Spleen (tissue), 11 donors: ENCODE results near the gene NDUFB11. TPM values are rescaled to one million over a fixed set of nuclear protein-coding genes. Genes with fewer than 3 reads are reported as not detected.

Source experiments
- DNase-seq: peaks from one replicate; pipeline ENCODE4 v3.0.0-alpha.2; 2020
- H3K27ac ChIP-seq, 8 donors: fragments of 200-600 bp; sonication (generic) in 7 of 8; 1 replicate in 4 of 8; 2 replicates in 4 of 8; pipeline versions ENCODE4 v1.5.0 to v1.8.0; 2016 to 2021; ENCODE audit warnings: inconsistent platforms in 4 of 8, mild to moderate bottlenecking in 4 of 8, moderate library complexity in 1 of 8
- H3K27me3 ChIP-seq, 7 donors: fragments of 200-600 bp; sonication (generic) in 6 of 7; replicated peaks in 1 of 7; 1 replicate in 4 of 7; 2 replicates in 3 of 7; pipeline versions ENCODE4 v1.5.0 to v1.8.0; 2016 to 2021; ENCODE audit warnings: inconsistent platforms in 3 of 7, mild to moderate bottlenecking in 1 of 7
- H3K36me3 ChIP-seq, 6 donors: fragments of 200-600 bp; sonication (generic) in 5 of 6; 1 replicate in 4 of 6; 2 replicates in 2 of 6; pipeline versions ENCODE4 v1.5.0 to v1.8.0; 2016 to 2021; ENCODE audit warnings: inconsistent platforms in 2 of 6
- H3K4me1 ChIP-seq, 6 donors: fragments of 200-600 bp; sonication (generic) in 5 of 6; 1 replicate in 3 of 6; 2 replicates in 3 of 6; pipeline versions ENCODE4 v1.5.0 to v1.8.0; 2016 to 2021; ENCODE audit warnings: inconsistent platforms in 3 of 6
- H3K4me3 ChIP-seq, 8 donors: fragments of 200-600 bp; sonication (generic) in 7 of 8; 1 replicate in 4 of 8; 2 replicates in 4 of 8; pipeline versions ENCODE4 v1.5.0 to v1.8.0; 2016 to 2021; ENCODE audit warnings: inconsistent platforms in 4 of 8, mild to moderate bottlenecking in 4 of 8, moderate library complexity in 2 of 8
- H3K9me3 ChIP-seq, 8 donors: fragments of 200-600 bp; sonication (generic) in 7 of 8; 1 replicate in 4 of 8; 2 replicates in 4 of 8; pipeline versions ENCODE4 v1.5.0 to v1.8.0; 2016 to 2021; ENCODE audit warnings: inconsistent platforms in 4 of 8
- POLR2A ChIP-seq, 3 donors: fragments of 450-650 bp; IDR thresholded peaks; one replicate each; pipeline ENCODE4 v1.5.1; 2017; ENCODE audit warnings: antibody characterized with exemption in 3 of 3, mild to moderate bottlenecking in 1 of 3
- POLR2AphosphoS5 ChIP-seq, 3 donors: sonication (generic); formaldehyde crosslinking; IDR thresholded peaks; one replicate each; pipeline ENCODE4 v1.5.1; 2017; ENCODE audit warnings: antibody characterized with exemption in 3 of 3
- WGBS, 5 donors: extraction: QIAGEN DNeasy Blood & Tissue Kit in 3 of 5; methylation state at CpG; one replicate each; pipeline versions ENCODE4 v1.1.5 to v1.1.7; 2013 to 2018; 5-methylcytosine and 5-hydroxymethylcytosine counted together
- intact Hi-C: fragments of 100-400 bp; cut with DNase I; formaldehyde crosslinking; loops from one replicate; pipeline ENCODE4 v1.15.0; 2023; ENCODE audit warnings: low total_unique reads
- polyA plus RNA-seq, 3 donors: library from polyadenylated mRNA; stranded (reverse); fragments of 200-250 nt; gene quantifications; one replicate each; pipeline ENCODE4 v1.2.1, GENCODE V29; 2013
- total RNA-seq, 7 donors: library from RNA; depleted of rRNA in 3 of 7; stranded (reverse); fragments of >200 nt in 3 of 7; fragmentation: NEBNext Ultra II Directional in 4 of 7; extraction: Animal tissue kit (Norgen Biotek cat#: 25700) in 4 of 7; gene quantifications; one replicate each; pipeline versions ENCODE4 v1.1.0 to v1.2.1, GENCODE V29; 2016 to 2021
- TF ChIP-seq, protein P1 (sequence below), 11 experiments: fragments of 200-600 bp in 7 of 11; fragments of 450-650 bp in 4 of 11; sonication (generic) in 4 of 11; IDR thresholded peaks in 8 of 11; conservative IDR thresholded peaks in 3 of 11; 1 replicate in 7 of 11; 2 replicates in 4 of 11; pipeline versions ENCODE4 v1.4.0 to v1.8.0; 2016 to 2021; ENCODE audit warnings: antibody characterized with exemption in 11 of 11, inconsistent platforms in 4 of 11, mild to moderate bottlenecking in 1 of 11
- donor health status: healthy with polysubstance abuse.
- donor health status: DM: no; HTN: no; CAD: no; lungs with moderate emphysema.
- donor health status: DM: no; HTN: no; CAD: no.
- donor health status: Bipolar disorder and iron deficiency.
- donor health status: healthy.
- donor health status: DM: no; HTN: no; CAD: no.
- donor health status: DM: yes; HTN: yes; CAD: no.

The NDUFB11 gene
- total and polyA plus RNA-seq, 10 donors = 42.7 to 88.7 (median 53.2) TPM

DNA sequence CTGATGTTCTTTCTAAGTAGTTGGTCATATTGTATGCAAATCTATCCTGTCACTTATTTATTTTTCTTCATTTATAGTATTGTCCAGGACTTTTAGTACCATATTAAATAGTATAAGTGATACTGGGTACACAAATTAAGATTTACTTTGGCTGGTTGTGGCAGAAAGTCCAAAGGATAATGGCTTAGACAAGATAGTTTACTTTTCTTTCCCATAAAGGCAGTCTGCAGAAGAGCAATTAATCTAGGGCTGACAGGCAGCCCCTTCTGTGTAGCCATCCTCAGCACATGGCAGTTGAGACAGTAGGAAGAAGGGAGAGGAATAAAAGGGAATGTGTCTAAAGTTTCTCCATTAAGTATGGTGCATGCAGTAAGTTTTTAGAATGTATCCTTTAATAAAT, 6.9 kb upstream of the NDUFB11 start:
- no peak overlapping the region for H3K27ac ChIP-seq
- peaks cover 0 to 20% (median 10%) of the 10 kb centered on the region in 6 donors for H3K4me1 ChIP-seq
- TF ChIP-seq POLR2A (IDR thresholded peaks at IDR 0.05) (no peak), POLR2AphosphoS5 (IDR thresholded peaks at IDR 0.05) (no peak)
- TF ChIP-seq, protein P1, sequence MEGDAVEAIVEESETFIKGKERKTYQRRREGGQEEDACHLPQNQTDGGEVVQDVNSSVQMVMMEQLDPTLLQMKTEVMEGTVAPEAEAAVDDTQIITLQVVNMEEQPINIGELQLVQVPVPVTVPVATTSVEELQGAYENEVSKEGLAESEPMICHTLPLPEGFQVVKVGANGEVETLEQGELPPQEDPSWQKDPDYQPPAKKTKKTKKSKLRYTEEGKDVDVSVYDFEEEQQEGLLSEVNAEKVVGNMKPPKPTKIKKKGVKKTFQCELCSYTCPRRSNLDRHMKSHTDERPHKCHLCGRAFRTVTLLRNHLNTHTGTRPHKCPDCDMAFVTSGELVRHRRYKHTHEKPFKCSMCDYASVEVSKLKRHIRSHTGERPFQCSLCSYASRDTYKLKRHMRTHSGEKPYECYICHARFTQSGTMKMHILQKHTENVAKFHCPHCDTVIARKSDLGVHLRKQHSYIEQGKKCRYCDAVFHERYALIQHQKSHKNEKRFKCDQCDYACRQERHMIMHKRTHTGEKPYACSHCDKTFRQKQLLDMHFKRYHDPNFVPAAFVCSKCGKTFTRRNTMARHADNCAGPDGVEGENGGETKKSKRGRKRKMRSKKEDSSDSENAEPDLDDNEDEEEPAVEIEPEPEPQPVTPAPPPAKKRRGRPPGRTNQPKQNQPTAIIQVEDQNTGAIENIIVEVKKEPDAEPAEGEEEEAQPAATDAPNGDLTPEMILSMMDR (IDR thresholded peaks at IDR 0.05 in 8 of 11, conservative IDR thresholded peaks at IDR 0.05 in 3 of 11) = no peak
- H3K9me3 ChIP-seq = no peaks in the 10 kb centered on the region
- peaks cover 0 to 64% (median 7%) of the 10 kb centered on the region in 6 donors for H3K36me3 ChIP-seq
- no peak overlapping the region for H3K4me3 ChIP-seq
- H3K27me3 ChIP-seq = no peaks in the 10 kb centered on the region
- intact Hi-C loops = no loop called here
- DNase-seq = no peak

DNA sequence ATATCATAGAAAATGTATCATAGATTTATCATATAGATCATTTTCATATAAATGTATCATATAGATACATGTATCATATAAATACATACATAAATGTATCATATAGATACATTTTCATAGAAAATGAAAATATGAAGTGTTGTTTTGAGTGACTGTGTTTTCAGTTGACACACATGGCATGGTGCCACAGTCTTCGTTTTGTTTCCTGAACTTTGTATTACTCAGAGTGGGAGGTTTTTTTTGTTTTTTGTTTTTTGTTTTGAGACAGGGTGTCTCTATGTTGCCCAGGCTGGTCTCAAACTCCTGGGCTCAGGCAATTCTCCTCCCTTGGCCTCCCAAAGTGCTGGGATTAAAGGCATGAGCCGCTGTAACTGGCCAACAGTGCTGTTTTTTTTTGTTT, 4.4 kb upstream of the NDUFB11 start:
- Histone ChIP-seq H3K4me1 (peaks cover 0 to 28% (median 16%) of the 10 kb centered on the region in 6 donors), H3K36me3 (peaks cover 0 to 41% (median 3%) of the 10 kb centered on the region in 6 donors), H3K9me3 (no peaks in the 10 kb centered on the region), H3K4me3 (no peak overlapping the region), H3K27ac (no peak overlapping the region), H3K27me3 (no peaks in the 10 kb centered on the region)
- DNase-seq = no peak
- intact Hi-C loops = no loop called here
- WGBS, 5 donors = 55 to 74% (median 60%) methylated on average over 2 of the region's 2 CpGs
- TF ChIP-seq POLR2AphosphoS5 (IDR thresholded peaks at IDR 0.05) = no peak
- TF ChIP-seq, protein P1 (IDR thresholded peaks at IDR 0.05 in 8 of 11, conservative IDR thresholded peaks at IDR 0.05 in 3 of 11) = no peak
- TF ChIP-seq POLR2A (IDR thresholded peaks at IDR 0.05) = no peak

DNA sequence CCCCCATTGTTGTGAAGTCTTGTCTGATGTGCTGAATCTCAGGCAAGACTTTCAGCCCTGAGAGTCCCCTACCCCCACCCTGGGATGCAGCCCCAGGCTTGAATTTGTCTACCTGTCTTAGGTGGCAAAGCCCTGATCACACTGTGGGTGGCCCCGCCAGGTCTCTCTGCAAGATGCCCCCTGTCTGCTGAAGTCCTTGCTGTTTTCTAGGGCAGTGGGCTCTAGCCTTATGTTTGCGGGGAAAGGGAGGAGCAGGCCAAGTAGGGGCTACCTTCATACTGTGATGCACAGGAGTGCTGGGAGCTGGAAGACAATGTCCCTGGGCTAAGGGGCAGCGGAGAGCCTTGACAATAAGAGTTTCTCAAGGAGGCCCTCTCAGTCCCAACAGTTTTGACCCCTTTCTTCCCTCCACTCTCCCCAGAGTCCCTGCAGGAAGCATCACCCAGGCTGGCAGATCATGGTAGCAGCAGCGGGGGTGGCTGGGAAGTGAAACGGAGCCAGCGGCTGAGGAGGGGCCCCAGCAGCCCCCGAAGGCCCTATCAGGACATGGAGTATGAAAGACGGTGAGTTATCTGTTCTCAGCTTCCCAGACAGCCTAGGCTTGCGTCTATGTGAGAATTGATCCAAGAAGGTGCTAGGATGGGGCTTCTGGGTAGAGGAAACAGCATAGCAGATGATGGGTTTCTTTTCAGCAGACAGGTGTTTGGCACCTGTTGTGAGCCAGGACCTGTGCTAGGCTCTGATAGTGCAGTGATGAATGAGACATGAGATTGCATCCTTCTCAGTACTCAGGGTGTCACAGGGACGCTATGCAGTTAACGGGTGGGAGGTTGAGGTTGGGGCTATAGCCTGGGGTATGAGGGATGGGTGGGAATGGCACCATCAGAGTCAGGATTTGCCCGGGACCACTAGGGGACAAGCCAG, 2.7 kb upstream of the NDUFB11 start:
- intact Hi-C loops = no loop called here
- peaks cover 0 to 37% (median 3%) of the 10 kb centered on the region in 6 donors for H3K36me3 ChIP-seq
- no peaks in the 10 kb centered on the region for H3K27me3 ChIP-seq
- peak overlapping the region in 3 of 8 donors; percentile 94 to 96 (median 94) for H3K27ac ChIP-seq
- TF ChIP-seq, protein P1 (IDR thresholded peaks at IDR 0.05 in 8 of 11, conservative IDR thresholded peaks at IDR 0.05 in 3 of 11) = no peak
- TF ChIP-seq POLR2AphosphoS5 (IDR thresholded peaks at IDR 0.05) = no peak
- TF ChIP-seq POLR2A (IDR thresholded peaks at IDR 0.05) = no peak
- H3K4me3 ChIP-seq = peak overlapping the region in 3 of 8 donors; percentile 56 to 72 (median 65)
- 77 to 91% (median 85%) methylated on average over 8 to 12 of the region's 12 CpGs for WGBS, 5 donors
- DNase-seq = peak; percentile 73
- H3K9me3 ChIP-seq = no peaks in the 10 kb centered on the region
- peaks cover 6 to 42% (median 27%) of the 10 kb centered on the region in 6 donors for H3K4me1 ChIP-seq
